Hematopoietic multipotent progenitor cell treated with erythropoietin and hydrocortisone succinate and interleukin-3 and kit ligand, for 17 days (in vitro differentiated cells): ENCODE measurements around the gene SPN.
A peak's percentile ranks its signal among the peaks of the same experiment; 100 is the strongest.
"Not testable (repeated sequence)": the region's sequence is repeated elsewhere in the genome, so short reads cannot be mapped to it uniquely, and the experiment has no call there.

ENCODE experiments used
- DNase-seq: peaks from one replicate; pipeline ENCODE4 v3.0.0-alpha.2; 2015; ENCODE audit warnings: low spot score

The SPN gene

DNA sequence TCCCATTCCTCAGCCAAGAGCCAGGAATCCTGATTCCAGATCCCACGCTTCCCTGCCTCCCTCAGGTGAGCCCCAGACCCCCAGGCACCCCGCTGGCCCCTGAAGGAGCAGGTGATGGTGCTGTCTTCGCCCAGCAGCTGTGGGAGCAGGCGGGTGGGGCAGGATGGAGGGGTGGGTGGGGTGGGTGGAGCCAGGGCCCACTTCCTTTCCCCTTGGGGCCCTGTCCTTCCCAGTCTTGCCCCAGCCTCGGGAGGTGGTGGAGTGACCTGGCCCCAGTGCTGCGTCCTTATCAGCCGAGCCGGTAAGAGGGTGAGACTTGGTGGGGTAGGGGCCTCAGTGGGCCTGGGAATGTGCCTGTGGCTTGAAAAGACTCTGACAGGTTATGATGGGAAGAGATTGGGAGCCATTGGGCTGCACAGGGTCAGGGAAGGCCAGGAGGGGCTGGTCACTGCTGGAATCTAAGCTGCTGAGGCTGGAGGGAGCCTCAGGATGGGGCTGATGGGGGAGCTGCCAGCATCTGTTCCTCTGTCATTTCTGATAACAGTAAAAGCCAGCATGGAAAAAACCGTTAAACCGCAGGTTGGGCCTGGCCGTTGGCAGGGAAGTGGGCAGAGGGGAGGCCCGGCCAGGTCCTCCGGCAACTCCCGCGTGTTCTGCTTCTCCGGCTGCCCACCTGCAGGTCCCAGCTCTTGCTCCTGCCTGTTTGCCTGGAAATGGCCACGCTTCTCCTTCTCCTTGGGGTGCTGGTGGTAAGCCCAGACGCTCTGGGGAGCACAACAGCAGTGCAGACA, at the start of gene SPN:
Gene SPN, plus strand, starts transcription at position 232 of the 791 bp plus-strand sequence. Its CDS starts 482 bp downstream, at position 714.
- peak; percentile 63 for DNase-seq

- DNase-seq: peak; percentile 90
Measured at GRCh38 chr16:29613307-29614057, 49.6 kb upstream of the SPN start.

DNA sequence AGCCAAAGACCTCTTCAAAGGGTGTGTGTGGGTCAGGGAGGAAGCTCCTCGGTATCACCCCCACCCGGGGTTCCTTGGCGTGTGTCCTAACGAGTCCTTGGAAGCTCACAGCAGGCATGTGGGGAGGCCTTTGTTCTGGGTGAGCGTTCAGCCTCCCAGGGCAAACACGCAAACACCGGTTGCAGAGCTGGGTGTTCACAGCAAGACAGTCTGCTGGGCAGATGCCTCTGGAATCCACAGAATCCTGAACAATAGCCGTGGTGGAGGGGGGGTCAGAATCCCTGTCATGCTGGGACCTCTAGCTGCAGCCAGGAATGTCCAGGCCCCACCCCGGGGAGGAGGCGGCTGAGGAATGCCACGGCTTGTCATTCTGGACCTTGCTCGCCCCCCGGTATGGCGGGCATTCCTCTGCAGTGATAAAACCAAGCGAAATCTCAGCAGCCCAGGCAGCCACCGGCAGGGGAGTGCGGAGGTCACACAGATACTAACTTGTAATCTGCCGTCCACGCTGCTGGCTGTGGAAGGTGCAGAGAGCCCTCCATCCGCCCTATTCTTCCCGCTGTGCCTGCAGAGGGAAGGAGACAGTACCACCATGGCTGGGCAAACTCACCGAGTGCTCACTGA, 48.2 kb upstream of the SPN start:
- DNase-seq: not testable (repeated sequence)

DNA sequence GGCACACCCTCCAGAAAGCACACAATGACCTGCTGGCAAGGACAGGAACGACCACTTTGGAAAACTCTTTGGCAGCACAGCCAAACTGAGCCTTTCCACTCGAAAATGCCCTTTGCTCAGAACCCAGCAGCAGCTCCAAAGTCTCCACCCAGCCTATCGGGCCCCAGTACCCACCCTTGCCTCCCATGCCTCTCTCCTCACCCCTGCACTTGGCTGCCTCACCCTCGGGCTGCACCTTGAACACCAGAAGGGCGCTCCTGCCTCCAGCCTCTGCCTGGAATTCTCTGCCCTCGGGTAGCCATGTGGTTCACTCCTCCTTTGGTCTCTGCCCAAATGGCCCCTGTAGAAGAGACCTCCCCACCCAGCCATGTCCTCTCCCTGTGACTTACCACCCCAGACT, 46.9 kb upstream of the SPN start:
- peak; percentile 8 for DNase-seq

GRCh38 chr16:29620591-29620990, 42.5 kb upstream of the SPN start:
- DNase-seq: peak; percentile 79

GRCh38 chr16:29622738-29623137, 40.3 kb upstream of the SPN start:
- peak; percentile 64 for DNase-seq

DNA sequence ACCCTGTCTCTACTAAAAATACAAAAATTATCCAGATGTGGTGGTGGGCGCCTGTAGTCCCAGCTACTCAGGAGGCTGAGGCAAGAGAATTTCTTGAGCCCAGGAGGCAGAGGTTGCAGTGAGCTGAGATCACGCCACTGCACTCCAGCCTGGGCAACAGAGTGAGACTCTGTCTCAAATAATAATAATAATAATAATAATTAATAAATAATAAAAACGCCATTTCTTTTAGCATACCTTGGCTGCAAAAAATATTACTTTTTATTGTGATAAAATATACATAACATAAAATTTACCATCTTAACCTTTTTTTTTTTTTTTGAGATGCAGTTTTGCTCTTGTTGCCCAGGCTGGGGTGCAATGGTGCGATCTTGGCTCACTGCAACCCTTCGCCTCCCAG, 39.8 kb upstream of the SPN start:
- not testable (repeated sequence) for DNase-seq

- DNase-seq: not testable (repeated sequence)
Measured at GRCh38 chr16:29625114-29625513, 37.9 kb upstream of the SPN start.

- not testable (repeated sequence) for DNase-seq
Measured at GRCh38 chr16:29626778-29627331, 36.2 kb upstream of the SPN start.

- not testable (repeated sequence) for DNase-seq
Measured at GRCh38 chr16:29627661-29628075, 35.4 kb upstream of the SPN start.

DNA sequence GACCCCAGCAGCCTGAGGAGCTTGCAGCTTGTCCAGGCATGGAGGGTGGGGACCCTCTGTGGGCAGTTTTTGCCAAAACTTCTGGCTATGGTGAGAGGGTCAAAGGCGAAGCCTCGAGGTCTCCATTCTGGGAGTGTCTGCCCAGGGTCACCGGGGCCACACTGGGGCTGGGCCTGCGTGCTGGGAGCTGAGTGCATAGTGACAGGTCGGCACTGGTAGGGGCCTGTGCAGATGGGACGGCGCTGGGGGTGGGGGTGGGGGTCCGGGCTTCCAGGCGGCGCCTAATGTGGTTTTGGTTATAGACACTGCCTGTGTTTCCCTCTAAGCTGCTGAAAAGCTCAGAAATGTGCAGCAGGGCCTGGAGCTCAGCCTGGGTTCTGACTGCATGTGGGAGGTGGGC, 34.3 kb upstream of the SPN start:
- DNase-seq: not testable (repeated sequence)

DNA sequence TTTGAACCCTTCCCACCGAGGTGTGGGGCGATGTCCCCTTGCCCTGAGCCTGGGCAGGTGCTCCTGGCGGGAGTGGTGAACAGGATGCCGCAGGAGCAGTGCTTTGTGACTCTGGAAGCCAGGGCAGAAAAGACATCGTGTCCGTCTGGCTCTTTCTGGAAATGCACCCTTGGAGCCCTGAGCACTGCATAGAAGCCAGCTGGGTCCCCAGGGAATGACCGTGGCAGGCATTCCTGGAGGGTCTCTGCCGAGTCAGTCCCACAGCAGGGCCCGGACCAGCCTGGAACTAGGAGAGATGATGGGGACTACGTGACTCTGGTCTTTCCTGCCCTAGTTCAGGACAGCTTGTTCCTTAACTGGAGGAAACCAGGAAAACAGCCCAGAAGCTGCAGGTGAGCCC, 33.7 kb upstream of the SPN start:
- DNase-seq: not testable (repeated sequence)

DNA sequence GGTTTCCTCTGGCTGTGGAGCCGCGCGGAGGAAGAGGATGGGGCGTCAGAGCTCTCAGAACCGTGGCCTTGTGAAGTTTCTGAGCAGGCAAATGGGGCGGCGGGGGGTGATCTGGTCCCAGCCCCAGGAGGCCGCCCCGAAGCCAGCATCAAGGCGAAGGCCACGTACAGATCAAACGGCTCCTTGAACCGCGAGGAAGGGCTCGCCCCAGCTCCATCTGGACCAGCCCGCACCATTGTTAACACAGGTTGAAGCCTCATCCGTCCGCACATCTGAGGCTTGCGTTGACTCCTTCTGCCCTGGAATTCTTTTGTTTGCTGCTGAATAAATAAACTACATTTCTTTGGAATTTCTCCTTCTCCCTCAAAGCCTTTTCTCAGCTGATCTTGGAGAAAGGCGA, 31.4 kb upstream of the SPN start:
- DNase-seq: not testable (repeated sequence)

- DNase-seq: not testable (repeated sequence)
Measured at GRCh38 chr16:29635902-29636301, 27.1 kb upstream of the SPN start.

DNA sequence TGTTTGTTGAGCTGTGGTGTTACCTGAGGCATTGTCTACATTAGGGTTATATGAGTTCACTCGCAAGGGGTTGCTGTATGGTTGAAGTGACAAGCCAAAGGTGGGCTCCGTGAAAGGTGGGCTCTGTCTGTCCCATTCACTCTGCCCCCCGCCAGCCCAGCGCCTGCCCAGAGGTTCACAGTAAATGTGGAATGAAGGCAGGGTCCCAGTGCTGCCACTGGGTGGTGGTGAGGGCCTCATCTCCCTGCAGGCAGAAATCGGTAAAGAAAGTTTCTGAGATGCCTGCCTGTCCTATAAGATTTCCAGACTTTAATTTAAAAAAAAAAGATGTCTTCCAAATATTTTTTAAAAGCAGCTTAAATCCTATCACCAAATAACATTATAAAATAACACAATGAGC, 26.7 kb upstream of the SPN start:
- DNase-seq: not testable (repeated sequence)

DNA sequence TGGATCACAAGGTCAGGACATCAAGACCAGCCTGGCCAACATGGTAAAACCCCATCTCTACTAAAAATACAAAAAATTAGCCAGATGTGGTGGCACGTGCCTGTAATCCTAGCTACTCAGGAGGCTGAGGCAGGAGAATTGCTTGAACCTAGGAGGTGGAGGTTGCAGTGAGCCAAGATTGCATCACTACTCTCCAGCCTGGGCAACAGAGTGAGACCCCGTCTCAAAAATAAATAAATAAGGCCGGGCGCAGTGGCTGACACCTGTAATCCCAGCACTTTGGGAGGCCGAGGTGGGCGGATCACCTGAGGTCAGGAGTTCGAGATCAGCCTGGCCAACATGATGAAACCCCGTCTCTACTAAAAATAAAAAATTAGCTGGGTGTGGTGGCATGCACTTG, 24.3 kb upstream of the SPN start:
- DNase-seq: not testable (repeated sequence)

DNA sequence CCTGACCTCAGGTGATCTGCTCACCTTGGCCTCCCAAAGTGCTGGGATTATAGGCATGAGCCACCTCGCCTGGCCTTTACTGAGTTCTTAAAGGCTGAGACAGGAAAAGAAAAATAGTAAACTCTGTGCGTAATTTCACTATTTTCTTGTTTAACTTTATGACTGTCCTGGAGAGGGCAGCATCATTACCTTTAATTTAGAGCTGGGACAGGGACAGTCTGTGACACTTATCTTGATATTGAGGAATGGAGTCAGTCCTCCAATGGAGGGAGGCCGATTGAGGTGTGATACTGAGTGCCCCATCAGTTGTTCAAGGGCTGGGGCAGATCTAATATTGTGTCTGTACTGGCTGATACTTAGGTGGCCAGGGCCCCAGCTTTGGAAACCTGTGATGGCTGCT, 21.5 kb upstream of the SPN start:
- peak; percentile 52 for DNase-seq

DNA sequence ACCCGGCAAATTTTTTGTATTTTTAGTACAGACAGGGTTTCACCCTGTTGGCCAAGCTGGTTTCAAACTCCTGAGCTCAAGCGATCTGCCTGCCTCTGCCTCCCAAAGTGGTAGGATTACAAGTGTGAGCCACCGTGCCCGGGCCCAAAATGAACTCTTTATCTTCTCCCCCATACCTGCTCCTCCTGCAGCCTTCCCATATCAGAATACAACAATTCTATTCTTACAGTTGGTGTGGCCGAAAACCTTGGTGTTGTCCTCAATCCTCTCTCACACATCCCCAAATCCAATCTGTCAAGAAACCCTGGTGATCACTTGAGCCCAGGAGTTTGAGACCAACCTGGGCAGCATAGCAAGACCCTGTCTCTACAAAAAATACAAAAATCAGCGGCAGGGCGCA, 19.5 kb upstream of the SPN start:
- peak; percentile 5 for DNase-seq

GRCh38 chr16:29644338-29644857, 18.6 kb upstream of the SPN start:
- peak; percentile 3 for DNase-seq

- no peak for DNase-seq
Measured at GRCh38 chr16:29644973-29645693, 17.9 kb upstream of the SPN start.

DNA sequence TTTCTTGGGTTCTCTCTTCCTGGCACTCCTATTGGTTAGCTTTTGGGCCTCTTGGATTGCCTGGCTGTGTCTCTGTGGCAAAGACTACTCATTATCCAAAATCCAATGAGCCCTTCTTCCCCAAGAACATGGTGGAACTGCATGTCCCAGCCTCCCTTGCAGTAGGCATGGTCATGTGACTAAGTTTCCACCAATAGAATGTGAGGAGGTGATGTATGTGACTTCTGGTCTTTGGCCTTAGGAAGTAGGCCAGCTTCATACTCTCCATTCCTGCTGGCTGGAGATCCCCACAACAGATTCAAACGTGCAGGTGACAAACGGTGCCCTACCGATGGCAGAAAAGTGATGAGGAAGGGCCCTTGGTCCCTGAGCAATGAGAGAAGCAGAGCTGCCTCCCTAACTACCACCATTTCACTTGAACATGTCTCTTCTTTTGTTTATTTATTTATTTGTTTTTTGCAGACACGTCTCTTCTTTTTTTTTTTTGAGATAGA, 17.3 kb upstream of the SPN start:
- DNase-seq: no peak
